GM19372 (cell line): ENCODE results near the gene G3BP1.
"Not testable (repeated sequence)": the region's sequence is repeated elsewhere in the genome, so short reads cannot be mapped to it uniquely, and the experiment has no call there.

ENCODE experiments used
- ATAC-seq: cut with Tn5 transposase; IDR thresholded peaks from one replicate; pipeline ENCODE4 v1.9.1; 2021; ENCODE audit warnings: mild to moderate bottlenecking, low read depth, moderate library complexity; ENCODE audit not compliant: unreplicated experiment

Gene G3BP1

DNA sequence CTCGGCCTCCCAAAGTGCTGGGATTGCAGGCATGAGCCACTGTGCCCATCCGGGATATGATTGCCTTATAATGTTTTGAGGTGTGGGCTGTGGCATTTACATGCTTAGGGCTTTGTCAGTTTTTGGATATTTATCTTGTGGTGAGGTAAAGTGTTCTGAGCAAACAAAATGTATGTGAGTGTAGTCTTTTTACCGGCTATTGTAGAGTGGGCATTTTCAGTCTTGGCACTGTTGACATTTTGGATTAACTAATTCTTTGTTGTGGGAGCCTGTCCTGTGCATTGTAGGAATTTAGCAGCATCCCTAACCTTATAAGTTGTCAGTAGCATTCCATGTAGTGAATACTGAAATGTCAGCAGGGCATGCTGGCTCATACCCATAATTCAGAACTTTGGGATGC lies 21.6 kb downstream of the G3BP1 start:
- no peak for ATAC-seq

DNA sequence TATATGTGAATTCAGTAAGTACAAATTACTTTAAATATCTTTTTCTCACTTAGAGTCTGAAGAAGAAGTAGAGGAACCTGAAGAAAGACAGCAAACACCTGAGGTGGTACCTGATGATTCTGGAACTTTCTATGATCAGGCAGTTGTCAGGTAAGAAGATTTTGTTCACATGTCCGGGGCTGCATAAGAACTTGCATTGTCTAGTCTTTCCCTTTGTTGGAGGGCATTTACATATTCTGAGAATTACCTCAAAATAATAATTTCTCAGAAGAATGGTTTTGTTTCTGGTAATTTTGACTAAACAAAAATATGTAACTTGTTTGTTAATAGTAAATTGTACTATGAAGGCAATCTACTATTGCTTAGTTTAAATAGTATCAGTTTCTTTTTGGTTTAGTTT lies 23.7 kb downstream of the G3BP1 start:
- no peak for ATAC-seq

DNA sequence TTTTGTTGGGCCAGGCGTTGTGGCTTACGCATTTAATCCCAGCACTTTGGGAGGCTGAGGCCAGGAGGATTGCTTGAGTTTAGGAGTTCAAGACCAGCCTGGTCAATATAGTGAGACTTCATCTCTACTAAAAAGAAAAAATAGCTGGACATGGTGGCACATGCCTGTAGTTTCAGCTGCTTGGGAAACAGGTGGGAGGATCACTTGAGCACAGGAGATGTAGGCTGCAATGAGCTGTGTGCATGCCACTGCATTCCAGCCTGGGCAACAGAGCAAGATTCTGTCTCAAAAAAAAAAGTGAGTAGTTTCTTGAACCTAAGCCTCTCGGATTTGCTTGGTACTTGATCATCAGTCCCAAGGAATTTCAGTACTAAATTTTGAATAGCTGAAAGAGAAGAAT lies 26.9 kb downstream of the G3BP1 start:
- no peak for ATAC-seq

DNA sequence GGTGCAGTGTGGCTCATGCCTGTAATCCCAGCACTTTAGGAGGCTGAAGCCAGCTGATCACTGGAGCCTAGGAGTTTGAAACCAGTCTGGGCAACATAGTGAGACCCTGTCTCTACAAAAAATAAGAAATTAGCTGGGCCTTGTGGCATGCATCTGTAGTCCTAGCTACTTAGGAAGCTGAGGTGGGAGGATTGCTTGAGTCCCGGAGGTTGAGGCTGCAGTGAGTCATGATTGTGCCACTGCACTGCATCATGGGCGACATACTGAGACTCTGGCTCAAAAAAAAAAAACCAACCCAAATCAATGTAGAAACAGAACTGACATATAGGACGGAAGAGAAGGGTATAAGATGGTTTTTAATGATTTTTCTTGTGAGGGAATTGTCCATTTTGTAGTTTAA lies 27.7 kb downstream of the G3BP1 start:
- ATAC-seq: no peak

DNA sequence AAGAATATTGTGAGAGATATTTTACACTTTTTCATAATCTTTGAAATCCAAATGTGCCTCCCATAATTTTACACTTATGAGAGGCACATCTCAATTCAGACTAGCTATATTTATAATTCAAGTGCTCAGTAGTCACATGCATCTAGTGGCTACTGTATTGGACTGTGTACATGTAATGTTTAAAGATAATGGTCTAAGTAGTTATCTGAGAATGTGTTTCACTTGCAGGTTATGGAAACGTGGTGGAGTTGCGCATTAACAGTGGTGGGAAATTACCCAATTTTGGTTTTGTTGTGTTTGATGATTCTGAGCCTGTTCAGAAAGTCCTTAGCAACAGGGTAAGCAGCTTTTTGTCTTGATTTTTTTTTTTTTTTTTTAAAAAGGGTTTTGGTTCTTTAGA lies 28.8 kb downstream of the G3BP1 start:
- no peak for ATAC-seq

DNA sequence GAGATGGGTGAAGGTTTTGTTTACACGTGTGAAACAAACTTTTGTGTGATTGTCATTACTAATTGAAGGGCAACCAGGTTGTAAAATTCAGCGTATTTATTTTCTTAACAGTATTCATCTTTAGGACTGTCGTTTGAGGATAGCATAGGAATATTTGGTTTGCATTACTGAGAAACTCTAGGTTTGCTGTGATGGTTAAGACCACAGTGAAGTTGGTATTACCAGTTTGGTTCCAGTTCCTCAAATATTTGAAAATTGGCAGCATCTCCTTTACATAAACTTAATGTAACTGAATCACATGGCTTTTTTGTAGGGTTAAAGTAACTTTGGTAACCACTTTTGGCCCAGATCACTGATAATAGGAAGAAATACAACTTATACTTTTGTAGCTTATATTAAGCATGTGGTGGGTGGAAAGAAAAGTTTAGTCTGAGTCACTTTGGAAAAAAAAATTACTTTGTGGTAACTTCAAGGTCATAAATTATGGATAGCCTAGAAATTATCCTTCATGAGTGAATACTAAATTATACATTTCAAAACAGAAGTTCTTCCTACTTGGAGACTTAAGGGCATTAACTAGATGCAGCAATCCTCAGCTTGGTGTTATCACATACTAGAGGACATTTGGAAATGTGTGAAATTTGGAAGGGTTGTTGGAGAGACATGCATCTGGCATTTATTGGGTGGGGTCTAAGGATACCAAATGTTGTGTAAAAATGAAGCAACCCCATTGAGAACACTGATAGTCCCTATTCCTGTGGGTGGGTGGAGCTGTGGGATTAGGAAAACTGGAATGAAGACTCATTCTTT lies 33.9 kb downstream of the G3BP1 start:
- no peak for ATAC-seq

DNA sequence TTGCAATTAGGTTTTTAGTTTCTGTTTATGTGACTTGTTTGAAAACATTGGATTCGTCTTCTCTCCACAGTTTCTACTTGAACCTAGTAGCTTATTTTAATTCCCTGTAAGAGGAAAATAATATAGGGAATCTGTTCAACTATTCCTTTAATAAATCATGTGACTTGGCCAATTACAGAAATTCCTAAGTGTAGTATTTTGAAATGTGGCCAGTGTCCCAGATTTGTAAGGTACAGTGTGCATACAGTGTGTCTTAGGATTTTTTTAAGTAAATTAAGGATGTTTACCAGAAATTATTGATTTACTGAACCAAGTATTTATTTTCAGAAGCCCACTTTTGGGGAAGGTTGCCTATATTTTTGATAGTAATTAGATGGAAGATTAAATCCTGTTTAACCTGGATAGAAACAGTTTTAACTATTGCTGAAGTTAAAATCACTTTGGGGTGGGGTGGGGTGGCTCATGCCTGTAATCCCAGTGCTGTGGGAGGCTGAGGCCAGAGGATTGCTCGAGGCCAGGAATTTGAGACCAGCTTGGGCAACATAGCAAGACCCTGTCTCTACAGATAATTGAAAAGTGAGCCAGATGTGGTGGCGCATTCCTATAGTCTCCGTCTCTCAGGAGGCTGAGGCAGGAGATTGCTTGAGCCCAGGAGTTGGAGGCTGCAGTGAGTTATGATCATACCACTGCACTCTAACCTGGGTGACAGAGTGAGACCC lies 36.9 kb downstream of the G3BP1 start:
- ATAC-seq: no peak

DNA sequence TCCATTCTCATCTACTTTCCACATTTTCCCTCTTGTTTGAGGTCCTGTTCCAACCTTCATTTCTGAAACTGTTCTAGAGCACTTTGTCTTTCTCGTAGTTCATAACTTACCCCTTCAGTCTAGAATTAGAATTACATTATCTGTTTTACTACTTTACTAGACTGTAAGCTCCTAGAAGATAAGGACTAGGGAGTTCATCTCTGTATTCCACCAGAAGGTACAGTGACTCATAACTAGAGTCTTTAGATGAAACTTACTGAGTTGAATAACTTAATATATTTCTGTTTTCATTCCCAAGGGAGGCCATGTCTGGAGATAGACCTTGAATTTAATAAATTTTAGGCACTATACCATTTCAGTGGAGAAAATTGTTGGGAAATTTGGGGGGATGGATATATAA lies 38.7 kb downstream of the G3BP1 start:
- ATAC-seq: no peak

DNA sequence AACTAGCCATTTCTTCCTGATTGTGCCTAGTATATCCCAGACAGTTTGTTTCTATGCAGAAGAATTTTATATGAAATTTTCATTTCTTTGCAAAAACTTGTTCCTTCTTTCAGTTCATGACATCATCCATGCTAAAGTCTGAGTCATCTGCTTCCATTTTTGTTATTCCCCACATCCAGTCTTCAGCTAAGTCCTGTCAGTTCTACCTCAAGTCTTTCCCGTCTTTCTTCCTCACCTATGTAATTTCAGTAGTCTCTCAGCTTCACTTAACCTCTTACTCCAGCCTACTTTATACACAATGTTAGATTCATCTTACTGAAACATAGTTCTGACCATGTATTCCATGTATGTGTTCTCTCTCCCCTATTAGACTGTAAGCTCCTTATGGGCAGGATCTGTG lies 39.1 kb downstream of the G3BP1 start:
- ATAC-seq: no peak

DNA sequence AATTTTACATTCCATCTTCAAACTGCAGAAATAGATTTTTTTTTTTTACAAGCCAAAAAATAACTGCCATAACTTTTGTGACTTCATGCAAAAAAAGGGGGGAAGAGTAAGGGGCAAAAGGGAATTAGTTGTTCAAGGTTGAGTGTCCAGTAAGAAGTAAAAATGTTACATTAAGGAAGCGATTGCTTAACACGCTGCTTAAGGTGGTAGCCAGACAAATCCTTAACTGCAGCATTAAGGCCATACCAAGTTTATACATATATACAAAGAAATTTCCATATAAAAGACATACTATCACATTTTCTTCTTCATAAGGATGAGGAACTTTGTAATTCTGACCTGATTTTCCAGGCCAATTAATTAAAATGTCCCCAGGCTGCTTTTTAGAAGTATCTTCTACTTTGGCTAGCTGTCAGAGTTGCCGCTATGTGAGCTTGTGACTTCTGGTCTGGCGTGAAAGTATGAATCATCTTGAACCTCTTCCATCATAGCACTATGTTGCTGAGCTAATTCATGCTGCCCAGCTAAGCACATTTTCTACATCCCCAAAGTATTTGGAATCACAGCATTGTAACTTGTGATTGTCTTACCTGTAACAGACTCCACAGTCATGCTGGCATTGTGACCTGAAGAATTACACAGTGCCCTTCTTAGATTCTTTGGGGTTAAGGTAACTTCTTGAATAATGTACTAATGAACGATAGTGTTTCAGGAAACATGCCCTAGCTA lies 40.0 kb downstream of the G3BP1 start:
- no peak for ATAC-seq

DNA sequence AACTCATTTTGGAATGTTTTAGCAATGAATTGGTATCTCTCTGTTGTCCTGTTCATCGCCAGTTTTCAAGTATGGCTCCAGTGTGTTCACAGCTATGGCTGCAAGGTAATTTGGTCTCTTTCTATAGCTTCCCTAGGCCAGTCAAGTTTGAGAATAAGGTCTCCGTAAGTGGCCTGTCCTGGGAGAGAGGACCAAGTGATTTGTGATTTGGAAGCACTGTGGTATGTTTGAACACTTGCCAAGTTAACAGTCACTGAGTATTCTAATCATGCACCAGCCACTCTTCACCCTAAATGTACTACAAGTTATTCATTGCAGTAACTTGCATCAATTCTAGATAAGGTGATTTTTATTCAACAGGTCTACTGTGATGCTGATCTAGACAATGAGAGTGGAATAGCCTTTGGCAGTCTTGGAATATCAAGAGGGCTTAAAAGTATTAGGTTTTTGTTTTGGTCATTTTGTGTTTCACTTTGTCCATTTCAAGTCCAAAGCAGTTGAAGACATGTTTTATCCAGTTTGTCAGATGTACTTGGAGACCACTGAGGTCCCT lies 41.1 kb downstream of the G3BP1 start:
- no peak for ATAC-seq

DNA sequence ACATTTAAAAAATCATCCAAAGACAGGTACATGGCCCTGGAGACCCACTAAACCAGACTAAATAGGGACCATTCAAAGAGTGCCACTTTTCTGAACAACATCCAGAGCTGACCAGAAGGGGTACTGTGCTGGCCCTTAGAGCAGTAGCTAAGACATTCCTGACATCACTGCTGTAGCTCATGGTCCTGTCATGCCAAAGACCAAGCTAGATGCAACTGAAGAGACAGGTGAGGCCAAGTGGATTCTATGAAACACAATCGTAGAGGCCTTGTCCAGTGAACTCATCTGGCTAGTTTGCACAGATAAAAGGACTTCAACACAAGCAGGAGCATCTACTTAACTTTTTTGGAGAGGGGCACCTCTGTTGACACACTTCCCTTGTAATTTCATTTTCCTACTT lies 43.3 kb downstream of the G3BP1 start:
- ATAC-seq: no peak

DNA sequence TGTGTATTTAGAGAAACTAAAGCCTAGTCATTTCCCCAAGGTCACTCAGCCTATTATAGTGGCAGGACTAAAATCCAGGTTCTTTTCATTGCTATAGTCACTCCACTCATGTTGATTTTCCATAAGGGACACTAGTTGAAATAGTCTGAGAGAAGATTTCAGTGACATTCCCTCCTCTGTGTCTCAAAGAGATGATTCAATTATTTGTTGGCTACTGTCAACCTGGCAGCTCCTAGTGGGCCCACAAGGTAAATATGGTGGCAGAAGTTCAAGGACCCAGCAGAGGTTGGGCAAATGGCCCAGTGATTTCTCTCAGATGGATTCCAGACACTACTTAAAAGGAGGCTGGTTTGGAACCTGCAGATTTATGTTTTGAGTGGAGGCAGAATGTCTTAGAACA lies 48.1 kb downstream of the G3BP1 start:
- no peak for ATAC-seq

DNA sequence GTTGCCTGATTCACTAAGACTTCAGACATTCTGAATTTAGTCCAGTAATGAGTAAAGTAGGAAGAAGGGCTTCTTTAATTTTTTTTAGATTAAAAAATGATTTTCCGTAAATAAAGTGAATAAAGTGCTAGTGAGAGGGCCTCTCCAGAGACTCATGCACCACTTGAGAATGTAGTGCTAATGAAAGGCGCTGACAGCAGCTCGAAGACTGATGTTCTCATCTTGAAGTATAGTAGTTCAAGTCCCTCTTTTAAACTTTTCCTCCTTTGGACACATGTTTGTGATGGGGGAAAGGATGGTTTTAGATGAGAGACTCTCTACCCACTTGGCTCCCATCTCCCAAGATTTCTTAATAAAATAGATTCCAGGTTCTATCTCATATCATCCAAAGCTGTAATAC lies 48.5 kb downstream of the G3BP1 start:
- no peak for ATAC-seq

DNA sequence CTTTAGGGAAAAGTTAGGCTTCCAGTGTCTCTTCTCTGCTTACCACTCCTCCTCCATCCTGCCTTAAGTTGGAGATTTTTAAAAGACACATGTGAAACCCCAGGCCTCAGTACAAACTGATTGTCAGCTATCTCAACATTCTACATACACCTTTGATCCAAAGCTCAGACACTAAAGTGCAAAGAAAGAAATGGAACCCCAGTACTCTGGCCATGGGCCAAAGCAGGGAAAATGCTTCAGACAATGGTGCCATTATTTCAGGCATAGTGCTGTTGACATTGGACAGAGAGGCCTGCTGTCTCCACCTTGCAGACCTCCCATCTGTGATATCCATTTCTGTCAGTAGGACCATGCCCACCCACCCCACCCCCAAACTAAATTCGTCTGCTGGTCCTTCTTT lies 49.1 kb downstream of the G3BP1 start:
- ATAC-seq: no peak

DNA sequence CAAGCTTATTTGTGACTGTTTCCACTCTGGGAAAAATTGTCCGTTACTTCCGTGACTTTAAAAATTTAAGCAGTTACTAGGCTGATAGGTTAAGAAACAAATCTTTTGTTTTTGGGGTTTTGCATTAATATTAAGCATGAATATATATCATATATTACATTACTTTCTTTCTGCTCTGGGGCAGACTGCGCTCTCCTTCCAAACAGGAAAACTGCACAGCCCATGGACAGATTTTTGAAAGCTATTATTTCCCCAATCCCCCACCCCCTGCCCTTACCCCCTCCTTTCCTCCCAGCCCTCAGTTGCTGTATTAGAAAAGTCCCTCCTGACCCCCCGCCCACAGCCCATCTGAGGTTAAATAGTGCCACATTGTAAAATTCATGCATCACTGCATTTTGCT lies 50.4 kb downstream of the G3BP1 start:
- ATAC-seq: no peak

DNA sequence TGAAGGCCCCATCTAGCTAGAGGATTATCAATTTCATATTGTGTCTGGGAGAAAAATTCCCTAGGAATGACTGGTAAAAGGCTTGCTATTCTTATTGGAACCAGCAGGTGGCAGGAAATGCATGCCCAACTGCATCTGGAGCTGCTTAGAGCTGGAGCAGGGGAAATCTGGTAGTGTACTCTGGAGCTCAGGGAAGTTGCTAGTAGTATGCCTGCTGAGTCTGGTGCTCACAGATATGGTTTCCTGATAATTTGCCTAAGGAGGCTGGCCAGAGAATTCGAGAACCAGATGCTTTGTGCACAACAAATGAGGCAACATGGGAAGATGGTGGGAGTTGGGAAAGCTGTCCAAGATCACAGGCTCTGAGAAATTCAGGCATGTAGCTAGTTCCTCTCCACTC lies 53.7 kb downstream of the G3BP1 start:
- peak; percentile 67 for ATAC-seq

DNA sequence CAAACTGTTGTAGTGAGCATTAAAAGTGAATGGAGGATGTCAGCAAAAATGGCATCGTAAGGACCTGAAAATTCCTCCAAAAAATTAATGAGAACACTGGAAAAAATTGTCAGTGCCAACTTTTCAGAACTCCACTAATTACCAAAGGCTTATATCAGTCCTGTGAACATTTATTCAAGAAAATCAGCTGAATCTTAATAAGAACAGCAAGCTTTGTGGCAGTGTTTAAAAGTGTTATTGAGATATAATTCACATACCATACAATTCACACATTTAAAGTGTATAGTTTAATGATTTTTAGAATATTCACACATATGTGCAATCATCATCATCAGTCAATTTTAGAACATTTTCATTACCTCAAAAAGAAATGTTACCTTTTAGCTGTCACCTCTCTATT lies 57.6 kb downstream of the G3BP1 start:
- ATAC-seq: no peak

DNA sequence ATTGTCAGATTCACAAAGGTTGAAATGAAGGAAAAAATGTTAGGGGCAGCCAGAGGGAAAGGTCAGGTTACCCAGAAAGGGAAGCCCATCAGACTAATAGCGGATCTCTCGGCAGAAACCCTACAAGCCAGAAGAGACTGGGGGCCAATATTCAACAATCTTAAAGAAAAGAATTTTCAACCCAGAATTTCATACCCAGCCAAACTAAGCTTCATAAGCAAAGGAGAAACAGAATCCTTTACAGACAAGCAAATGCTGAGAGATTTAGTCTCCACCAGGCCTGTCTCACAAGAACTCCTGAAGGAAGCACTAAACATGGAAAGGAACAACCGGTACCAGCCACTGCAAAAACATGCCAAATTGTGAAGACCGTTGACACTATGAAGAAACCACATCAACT lies 61.1 kb downstream of the G3BP1 start:
- not testable (repeated sequence) for ATAC-seq

DNA sequence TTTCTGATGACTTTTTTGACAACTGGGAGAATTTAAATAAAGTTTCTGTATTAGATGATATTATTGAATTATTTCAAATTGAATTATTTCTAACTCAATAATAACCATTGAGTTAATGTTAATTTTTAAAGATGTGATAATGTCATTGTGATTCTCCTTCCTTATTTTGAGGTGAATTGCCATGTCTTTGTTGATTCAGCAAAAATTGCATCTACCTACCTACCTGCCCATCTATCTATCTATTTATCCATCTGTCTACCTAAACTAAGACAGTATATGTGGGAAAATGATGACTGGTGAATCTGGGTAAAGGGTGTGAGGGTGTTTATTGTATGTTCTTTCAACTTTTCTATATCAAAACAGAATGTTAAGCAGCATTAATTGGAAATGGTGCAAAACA lies 75.0 kb downstream of the G3BP1 start:
- no peak for ATAC-seq

DNA sequence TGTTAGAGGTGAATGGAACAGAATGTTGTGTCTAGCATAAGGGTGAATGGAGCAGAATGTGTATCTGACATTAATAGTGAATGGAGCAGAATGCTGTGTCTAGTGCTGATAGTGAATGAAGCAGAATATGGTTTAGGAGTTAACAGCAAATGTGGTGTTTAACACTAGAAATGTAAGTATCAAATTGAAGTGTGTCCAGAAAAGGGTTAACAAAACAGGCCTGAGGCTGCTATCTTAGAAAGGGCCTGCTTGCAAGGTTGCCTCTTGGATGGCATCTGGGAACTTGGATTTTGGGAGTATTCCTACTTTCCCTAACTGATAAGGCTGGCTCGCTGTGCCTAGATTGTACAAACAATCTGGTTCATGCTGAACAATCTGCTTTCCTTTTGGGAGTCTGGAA lies 76.1 kb downstream of the G3BP1 start:
- ATAC-seq: no peak
